Measurements from ENCODE around the gene STYXL2.
A peak's percentile ranks its signal among the peaks of the same experiment; 100 is the strongest.

DNA sequence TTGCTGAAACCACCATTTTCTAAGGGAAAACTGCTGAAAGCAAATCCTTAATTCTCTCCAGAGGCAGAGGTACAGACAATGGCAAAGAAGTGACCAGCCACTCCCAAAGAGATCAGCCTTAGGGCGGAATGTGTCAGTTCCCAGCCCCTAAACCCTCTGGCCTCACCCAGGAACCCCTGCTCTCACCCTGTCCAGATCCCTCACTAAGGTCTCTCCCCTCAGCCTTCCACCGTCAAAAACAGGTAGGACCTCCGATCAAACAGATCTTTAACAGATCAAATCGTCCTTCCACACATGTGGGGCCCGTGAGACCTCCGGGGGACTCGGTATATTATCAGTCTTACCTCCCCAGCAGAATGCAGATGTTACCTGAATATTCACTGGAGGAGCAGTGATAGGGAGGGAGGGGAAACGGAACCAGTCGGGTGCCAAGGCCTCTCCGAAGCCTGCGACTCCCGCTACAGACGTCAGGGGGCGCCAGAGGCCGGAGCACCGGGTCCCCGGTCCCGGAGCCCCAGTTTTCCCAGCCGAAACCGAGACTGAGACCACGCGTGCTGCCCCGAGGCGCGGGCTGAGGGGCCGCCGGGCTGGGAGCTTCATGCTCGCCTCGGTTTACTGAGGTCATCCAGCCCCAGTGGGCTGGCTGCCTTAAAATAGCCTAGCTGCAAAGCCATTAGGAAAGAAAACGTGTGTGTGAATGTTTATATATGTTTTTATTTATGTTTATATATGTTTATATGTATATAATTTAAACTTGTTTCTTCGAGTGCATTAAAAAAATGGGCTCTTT, 27.3 kb upstream of the STYXL2 start:
- TF ChIP-seq CTBP1 (IDR thresholded peaks at IDR 0.05; ENCODE audit: borderline replicate concordance) = no peak
- TF ChIP-seq SP1 (IDR thresholded peaks at IDR 0.05) = no peak
- peak; percentile 82 for TF ChIP-seq L3MBTL2 (conservative IDR thresholded peaks at IDR 0.05)
